ENCODE data around the gene ZC3H4. TPM values are rescaled to one million over a fixed set of nuclear protein-coding genes. Genes with fewer than 3 reads are reported as not detected.

ZC3H4 gene
- total and polyA plus RNA-seq, 2 donors = 12.1 to 14.3 TPM

- H3K4me1 ChIP-seq (ENCODE audit: control insufficient read depth in 2 of 2, insufficient read depth in 2 of 2, low read length in 2 of 2) = peaks cover 3 to 5% of the 10 kb centered on the region in 2 donors
- no peaks in the 10 kb centered on the region for H3K36me3 ChIP-seq (ENCODE audit: control insufficient read depth in 2 of 2, insufficient read depth in 2 of 2, low read length in 1 of 2)
- no peak for DNase-seq (ENCODE audit: low read depth in 6 of 9, low spot score in 9 of 9)
- H3K27ac ChIP-seq (ENCODE audit: low read depth in 1 of 2, low read length in 1 of 2) = no peak overlapping the region
- H3K4me3 ChIP-seq (ENCODE audit: low read length in 2 of 2) = no peak overlapping the region
- H3K9me3 ChIP-seq (ENCODE audit: control insufficient read depth in 2 of 2, insufficient read depth in 1 of 2, low read length in 1 of 2) = no peaks in the 10 kb centered on the region
- H3K27me3 ChIP-seq (ENCODE audit: control insufficient read depth in 2 of 2, insufficient read depth in 1 of 2, low read length in 1 of 2) = no peaks in the 10 kb centered on the region
Measured at GRCh38 chr19:47125669-47125938, 12.0 kb upstream of the ZC3H4 start.

- Histone ChIP-seq H3K4me3 (ENCODE audit: low read length in 2 of 2) (no peak overlapping the region), H3K27me3 (ENCODE audit: control insufficient read depth in 2 of 2, insufficient read depth in 1 of 2, low read length in 1 of 2) (no peaks in the 10 kb centered on the region), H3K27ac (ENCODE audit: low read depth in 1 of 2, low read length in 1 of 2) (no peak overlapping the region), H3K36me3 (ENCODE audit: control insufficient read depth in 2 of 2, insufficient read depth in 2 of 2, low read length in 1 of 2) (no peaks in the 10 kb centered on the region), H3K4me1 (ENCODE audit: control insufficient read depth in 2 of 2, insufficient read depth in 2 of 2, low read length in 2 of 2) (no peaks in the 10 kb centered on the region), H3K9me3 (ENCODE audit: control insufficient read depth in 2 of 2, insufficient read depth in 1 of 2, low read length in 1 of 2) (no peaks in the 10 kb centered on the region)
- peak in 5 of 9 donors; percentile 40 to 78 (median 65) for DNase-seq (ENCODE audit: low read depth in 6 of 9, low spot score in 9 of 9)
- WGBS = 51% methylated on average over 8 of the region's 8 CpGs
Measured at GRCh38 chr19:47124937-47125668, 11.5 kb upstream of the ZC3H4 start.

- WGBS = 94% methylated on average over 7 of the region's 7 CpGs
- H3K9me3 ChIP-seq (ENCODE audit: control insufficient read depth in 2 of 2, insufficient read depth in 1 of 2, low read length in 1 of 2) = no peaks in the 10 kb centered on the region
- no peak for DNase-seq (ENCODE audit: low read depth in 6 of 9, low spot score in 9 of 9)
- no peak overlapping the region for H3K4me3 ChIP-seq (ENCODE audit: low read length in 2 of 2)
- no peaks in the 10 kb centered on the region for H3K27me3 ChIP-seq (ENCODE audit: control insufficient read depth in 2 of 2, insufficient read depth in 1 of 2, low read length in 1 of 2)
- H3K4me1 ChIP-seq (ENCODE audit: control insufficient read depth in 2 of 2, insufficient read depth in 2 of 2, low read length in 2 of 2) = no peaks in the 10 kb centered on the region
- no peak overlapping the region for H3K27ac ChIP-seq (ENCODE audit: low read depth in 1 of 2, low read length in 1 of 2)
- H3K36me3 ChIP-seq (ENCODE audit: control insufficient read depth in 2 of 2, insufficient read depth in 2 of 2, low read length in 1 of 2) = no peaks in the 10 kb centered on the region
Measured at GRCh38 chr19:47123406-47123805, 9.8 kb upstream of the ZC3H4 start.

- Histone ChIP-seq H3K36me3 (ENCODE audit: control insufficient read depth in 2 of 2, insufficient read depth in 2 of 2, low read length in 1 of 2) (no peaks in the 10 kb centered on the region), H3K27me3 (ENCODE audit: control insufficient read depth in 2 of 2, insufficient read depth in 1 of 2, low read length in 1 of 2) (no peaks in the 10 kb centered on the region), H3K4me3 (ENCODE audit: low read length in 2 of 2) (no peak overlapping the region), H3K27ac (ENCODE audit: low read depth in 1 of 2, low read length in 1 of 2) (no peak overlapping the region), H3K9me3 (ENCODE audit: control insufficient read depth in 2 of 2, insufficient read depth in 1 of 2, low read length in 1 of 2) (no peaks in the 10 kb centered on the region), H3K4me1 (ENCODE audit: control insufficient read depth in 2 of 2, insufficient read depth in 2 of 2, low read length in 2 of 2) (no peaks in the 10 kb centered on the region)
- 98% methylated on average over 14 of the region's 14 CpGs for WGBS
- DNase-seq (ENCODE audit: low read depth in 6 of 9, low spot score in 9 of 9) = no peak
Measured at GRCh38 chr19:47122359-47123335, 9.1 kb upstream of the ZC3H4 start.

DNA sequence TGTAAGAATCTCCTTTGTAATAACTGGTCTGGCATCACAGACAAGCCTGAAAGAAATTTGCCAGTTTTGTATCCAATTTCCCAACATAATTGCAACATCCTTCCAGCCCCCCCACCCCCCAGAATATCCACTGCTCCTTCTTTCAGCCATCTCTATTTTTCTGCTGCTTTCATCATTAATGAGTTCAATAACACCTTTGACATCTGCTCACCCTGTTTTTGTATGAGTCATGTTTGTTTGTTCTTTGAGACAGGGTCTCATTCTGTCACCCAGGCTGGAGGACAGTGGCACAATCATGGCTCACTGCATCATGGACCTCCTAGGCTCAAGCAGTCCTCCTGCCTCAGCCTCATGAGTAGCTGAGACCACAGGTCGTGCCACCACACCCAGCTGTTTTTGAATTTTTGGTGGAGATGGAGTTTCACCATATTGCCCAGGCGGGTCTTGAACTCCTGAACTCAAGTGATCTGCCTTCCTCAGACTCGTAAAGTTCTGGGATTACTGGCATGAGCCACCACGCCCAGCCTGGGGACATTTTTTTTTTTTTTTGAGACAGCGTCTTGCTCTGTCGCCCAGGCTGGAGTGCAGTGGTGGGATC, 7.0 kb upstream of the ZC3H4 start:
- no peaks in the 10 kb centered on the region for H3K36me3 ChIP-seq (ENCODE audit: control insufficient read depth in 2 of 2, insufficient read depth in 2 of 2, low read length in 1 of 2)
- no peak overlapping the region for H3K27ac ChIP-seq (ENCODE audit: low read depth in 1 of 2, low read length in 1 of 2)
- H3K4me3 ChIP-seq (ENCODE audit: low read length in 2 of 2) = no peak overlapping the region
- no peaks in the 10 kb centered on the region for H3K9me3 ChIP-seq (ENCODE audit: control insufficient read depth in 2 of 2, insufficient read depth in 1 of 2, low read length in 1 of 2)
- DNase-seq (ENCODE audit: low read depth in 6 of 9, low spot score in 9 of 9) = no peak
- H3K4me1 ChIP-seq (ENCODE audit: control insufficient read depth in 2 of 2, insufficient read depth in 2 of 2, low read length in 2 of 2) = no peaks in the 10 kb centered on the region
- no peaks in the 10 kb centered on the region for H3K27me3 ChIP-seq (ENCODE audit: control insufficient read depth in 2 of 2, insufficient read depth in 1 of 2, low read length in 1 of 2)
- 97% methylated on average over 6 of the region's 6 CpGs for WGBS

GRCh38 chr19:47113850-47114651, 475 bp upstream of the ZC3H4 start:
- Histone ChIP-seq H3K4me3 (ENCODE audit: low read length in 2 of 2) (peak overlapping the region; percentile 79 to 99), H3K36me3 (ENCODE audit: control insufficient read depth in 2 of 2, insufficient read depth in 2 of 2, low read length in 1 of 2) (peaks cover 0 to 12% of the 10 kb centered on the region in 2 donors), H3K4me1 (ENCODE audit: control insufficient read depth in 2 of 2, insufficient read depth in 2 of 2, low read length in 2 of 2) (peaks cover 10 to 21% of the 10 kb centered on the region in 2 donors), H3K9me3 (ENCODE audit: control insufficient read depth in 2 of 2, insufficient read depth in 1 of 2, low read length in 1 of 2) (peaks cover 0 to 5% of the 10 kb centered on the region in 2 donors), H3K27ac (ENCODE audit: low read depth in 1 of 2, low read length in 1 of 2) (peak overlapping the region; percentile 99 to 100), H3K27me3 (ENCODE audit: control insufficient read depth in 2 of 2, insufficient read depth in 1 of 2, low read length in 1 of 2) (no peaks in the 10 kb centered on the region)
- 67% methylated on average over 26 of the region's 26 CpGs for WGBS
- no peak for DNase-seq (ENCODE audit: low read depth in 6 of 9, low spot score in 9 of 9)

DNA sequence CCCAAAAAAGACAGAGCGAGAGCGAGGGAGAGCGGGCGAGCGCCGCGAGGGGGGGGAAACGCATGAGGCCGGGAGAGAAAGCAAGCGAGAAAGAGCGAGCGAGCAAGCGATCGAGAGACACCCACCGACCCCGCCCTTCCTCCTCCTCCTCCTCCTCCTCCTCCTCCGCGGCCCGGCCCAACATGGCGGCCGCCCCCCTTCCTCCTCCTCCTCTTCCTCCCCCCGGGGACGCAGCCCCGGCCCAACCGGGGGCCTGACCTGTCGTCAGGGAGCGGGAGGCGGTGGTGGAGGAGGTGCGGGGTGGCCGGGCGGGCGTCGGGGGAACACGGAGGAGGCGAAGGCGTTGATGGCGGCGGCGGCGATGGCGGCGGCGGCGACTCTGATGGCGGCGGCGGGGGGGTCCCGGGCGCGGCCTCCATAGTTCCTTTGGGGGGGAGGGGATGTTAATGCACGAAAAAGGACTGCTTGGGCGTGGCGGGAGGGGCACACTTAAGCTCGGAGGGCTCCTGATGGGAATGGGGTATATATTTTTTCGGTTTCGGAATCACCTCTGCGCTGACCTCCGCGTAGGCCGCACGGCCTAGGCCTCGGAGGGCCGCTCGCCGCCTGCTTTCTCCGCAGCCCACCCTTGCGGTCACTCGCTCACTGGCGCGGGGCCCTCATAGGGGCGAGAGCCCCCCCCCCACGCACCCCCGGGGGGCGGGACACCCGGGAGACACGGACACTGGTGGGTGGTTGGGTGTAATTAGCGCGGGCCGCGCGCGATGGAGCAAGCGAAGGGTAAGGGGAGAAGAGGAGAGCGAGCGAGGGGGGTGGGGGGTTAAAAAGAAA, 1.2 kb downstream of the ZC3H4 start:
- Histone ChIP-seq H3K27me3 (ENCODE audit: control insufficient read depth in 2 of 2, insufficient read depth in 1 of 2, low read length in 1 of 2) (no peaks in the 10 kb centered on the region), H3K4me3 (ENCODE audit: low read length in 2 of 2) (peak overlapping the region; percentile 79 to 99), H3K27ac (ENCODE audit: low read depth in 1 of 2, low read length in 1 of 2) (peak overlapping the region; percentile 99 to 100), H3K36me3 (ENCODE audit: control insufficient read depth in 2 of 2, insufficient read depth in 2 of 2, low read length in 1 of 2) (peaks cover 4 to 15% of the 10 kb centered on the region in 2 donors), H3K9me3 (ENCODE audit: control insufficient read depth in 2 of 2, insufficient read depth in 1 of 2, low read length in 1 of 2) (peaks cover 0 to 5% of the 10 kb centered on the region in 2 donors), H3K4me1 (ENCODE audit: control insufficient read depth in 2 of 2, insufficient read depth in 2 of 2, low read length in 2 of 2) (peaks cover 16 to 35% of the 10 kb centered on the region in 2 donors)
- WGBS = under 1% methylated on average over 84 of the region's 85 CpGs
- DNase-seq (ENCODE audit: low read depth in 6 of 9, low spot score in 9 of 9) = peak; percentile 71 to 94 (median 86)

- H3K27ac ChIP-seq (ENCODE audit: low read depth in 1 of 2, low read length in 1 of 2) = peak overlapping the region; percentile 99 to 100
- no peaks in the 10 kb centered on the region for H3K27me3 ChIP-seq (ENCODE audit: control insufficient read depth in 2 of 2, insufficient read depth in 1 of 2, low read length in 1 of 2)
- peaks cover 20 to 41% of the 10 kb centered on the region in 2 donors for H3K4me1 ChIP-seq (ENCODE audit: control insufficient read depth in 2 of 2, insufficient read depth in 2 of 2, low read length in 2 of 2)
- no peak for DNase-seq (ENCODE audit: low read depth in 6 of 9, low spot score in 9 of 9)
- H3K36me3 ChIP-seq (ENCODE audit: control insufficient read depth in 2 of 2, insufficient read depth in 2 of 2, low read length in 1 of 2) = peaks cover 7 to 21% of the 10 kb centered on the region in 2 donors
- under 1% methylated on average over 24 of the region's 24 CpGs for WGBS
- H3K4me3 ChIP-seq (ENCODE audit: low read length in 2 of 2) = peak overlapping the region; percentile 79 to 99
- peaks cover 0 to 5% of the 10 kb centered on the region in 2 donors for H3K9me3 ChIP-seq (ENCODE audit: control insufficient read depth in 2 of 2, insufficient read depth in 1 of 2, low read length in 1 of 2)
Measured at GRCh38 chr19:47111682-47112165, 1.9 kb downstream of the ZC3H4 start.
